ENCODE results near the gene PLCB4.

DNA sequence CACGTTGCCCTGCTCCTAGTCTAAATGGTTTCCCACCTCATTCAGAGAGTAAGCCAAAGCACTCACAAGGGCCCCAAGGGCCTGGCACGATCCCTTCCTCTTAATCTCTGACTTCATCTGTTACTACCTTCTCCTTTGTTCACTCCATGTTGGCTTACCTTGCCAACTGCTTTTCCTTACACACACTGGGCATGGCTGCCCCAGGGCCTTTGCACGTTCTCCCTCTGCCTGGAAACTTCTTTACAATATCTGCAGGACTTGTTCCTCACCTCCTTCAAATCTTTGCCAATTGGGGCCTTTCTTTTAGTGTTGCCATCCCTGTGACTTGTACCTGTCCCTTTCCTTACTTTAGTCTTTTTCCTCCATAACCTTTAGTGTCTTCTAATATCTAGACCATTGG is 73.9 kb downstream of the PLCB4 start:
- no peak for TF ChIP-seq POLR2A (IDR thresholded peaks at IDR 0.05)
- TF ChIP-seq, protein P1, sequence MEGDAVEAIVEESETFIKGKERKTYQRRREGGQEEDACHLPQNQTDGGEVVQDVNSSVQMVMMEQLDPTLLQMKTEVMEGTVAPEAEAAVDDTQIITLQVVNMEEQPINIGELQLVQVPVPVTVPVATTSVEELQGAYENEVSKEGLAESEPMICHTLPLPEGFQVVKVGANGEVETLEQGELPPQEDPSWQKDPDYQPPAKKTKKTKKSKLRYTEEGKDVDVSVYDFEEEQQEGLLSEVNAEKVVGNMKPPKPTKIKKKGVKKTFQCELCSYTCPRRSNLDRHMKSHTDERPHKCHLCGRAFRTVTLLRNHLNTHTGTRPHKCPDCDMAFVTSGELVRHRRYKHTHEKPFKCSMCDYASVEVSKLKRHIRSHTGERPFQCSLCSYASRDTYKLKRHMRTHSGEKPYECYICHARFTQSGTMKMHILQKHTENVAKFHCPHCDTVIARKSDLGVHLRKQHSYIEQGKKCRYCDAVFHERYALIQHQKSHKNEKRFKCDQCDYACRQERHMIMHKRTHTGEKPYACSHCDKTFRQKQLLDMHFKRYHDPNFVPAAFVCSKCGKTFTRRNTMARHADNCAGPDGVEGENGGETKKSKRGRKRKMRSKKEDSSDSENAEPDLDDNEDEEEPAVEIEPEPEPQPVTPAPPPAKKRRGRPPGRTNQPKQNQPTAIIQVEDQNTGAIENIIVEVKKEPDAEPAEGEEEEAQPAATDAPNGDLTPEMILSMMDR (IDR thresholded peaks at IDR 0.05), result no peak
- TF ChIP-seq POLR2AphosphoS5 (IDR thresholded peaks at IDR 0.05; ENCODE audit: insufficient read depth in 1 of 2, low read depth in 1 of 2), result no peak

Measured in vagina (tissue), 2 donors.